GM19452 (cell line): ENCODE results near the gene SLC4A1.

Experiments used
- ATAC-seq: cut with Tn5 transposase; IDR thresholded peaks from one replicate; pipeline ENCODE4 v1.9.1; 2021; ENCODE audit not compliant: unreplicated experiment

Gene SLC4A1

GRCh38 chr17:44221862-44222111, 46.1 kb downstream of the SLC4A1 start:
- ATAC-seq = no peak

DNA sequence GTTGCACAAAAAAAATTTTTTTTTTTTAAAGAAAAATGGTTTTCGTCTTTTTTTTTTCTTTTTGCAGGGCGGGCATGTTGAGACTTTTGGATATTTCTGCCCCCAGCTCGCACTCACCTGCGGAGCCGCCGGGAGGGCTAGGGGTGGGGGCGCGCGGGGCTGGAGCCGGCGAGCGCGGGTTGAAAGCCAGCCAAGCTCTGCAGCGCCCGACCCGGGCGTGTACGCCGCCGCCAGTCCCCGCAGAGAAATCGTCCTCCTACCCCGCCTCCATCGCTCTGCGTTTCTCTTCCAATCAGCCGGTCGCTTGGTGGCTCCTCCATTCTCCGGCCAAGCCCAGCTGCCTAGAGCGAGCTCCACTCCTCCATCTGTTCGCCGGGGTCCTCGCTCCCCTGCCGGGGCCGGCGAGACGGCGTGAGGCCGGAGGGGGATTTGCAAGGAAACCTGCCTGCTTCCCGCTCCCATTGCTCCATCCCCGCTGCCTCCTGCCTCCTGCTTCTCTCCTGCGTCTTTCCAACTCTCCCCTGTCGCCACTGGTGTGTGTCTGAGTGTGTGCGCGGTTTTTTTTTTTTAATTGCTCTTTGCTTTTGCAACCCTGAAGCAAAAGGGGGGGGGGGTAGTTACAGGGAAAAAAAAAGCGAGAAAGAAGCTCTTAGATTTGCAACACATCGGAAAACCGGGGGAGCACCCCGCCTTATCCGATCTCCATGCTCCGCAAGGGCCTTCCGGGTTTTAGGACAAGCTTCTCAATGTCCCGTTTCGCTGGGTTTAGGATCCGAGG, 46.7 kb downstream of the SLC4A1 start:
- no peak for ATAC-seq

- no peak for ATAC-seq
Observed at GRCh38 chr17:44220213-44221083, 47.5 kb downstream of the SLC4A1 start.

DNA sequence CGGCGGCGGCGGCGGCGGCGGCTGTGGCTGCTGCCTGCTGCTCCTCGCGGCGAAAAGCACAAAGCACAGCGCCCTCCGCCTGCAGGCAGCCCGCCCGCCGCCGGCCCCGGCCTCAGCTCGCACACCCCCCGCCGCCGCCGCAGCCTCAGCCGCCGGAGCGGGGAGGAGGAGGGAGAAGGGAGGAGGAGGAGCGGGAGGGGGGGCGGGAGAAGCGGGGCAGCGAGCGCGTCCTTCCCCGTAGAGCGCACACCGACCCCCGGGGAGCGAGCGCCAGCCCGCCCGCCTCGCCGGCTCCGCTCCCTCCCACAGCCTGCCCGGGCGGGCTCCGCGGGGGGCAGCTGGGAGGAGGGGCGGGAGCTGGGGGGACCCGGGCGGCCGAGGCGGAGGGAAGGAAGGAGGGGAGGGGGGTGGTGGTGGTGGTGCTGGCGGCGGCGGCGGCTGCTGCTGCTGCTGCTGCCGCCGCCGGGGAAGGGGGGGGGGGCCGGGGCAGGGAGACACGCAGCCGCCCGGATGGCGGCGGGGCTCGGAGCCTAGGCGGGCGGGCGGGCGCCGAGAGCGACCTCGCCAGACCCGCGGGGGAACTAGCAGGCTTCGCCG, 48.2 kb downstream of the SLC4A1 start, which contains the start of gene UBTF:
UBTF (minus strand) TSS at position 60 of the 597 bp plus-strand sequence. CDS start 1,446 bp downstream, outside the sequence.
- peak; percentile 10 for ATAC-seq

- peak; percentile 47 for ATAC-seq
Observed at GRCh38 chr17:44219108-44219615, 48.8 kb downstream of the SLC4A1 start.

- ATAC-seq = peak; percentile 38
Observed at GRCh38 chr17:44218344-44219107, 49.4 kb downstream of the SLC4A1 start.

GRCh38 chr17:44217738-44218343, 50.1 kb downstream of the SLC4A1 start:
- no peak for ATAC-seq

DNA sequence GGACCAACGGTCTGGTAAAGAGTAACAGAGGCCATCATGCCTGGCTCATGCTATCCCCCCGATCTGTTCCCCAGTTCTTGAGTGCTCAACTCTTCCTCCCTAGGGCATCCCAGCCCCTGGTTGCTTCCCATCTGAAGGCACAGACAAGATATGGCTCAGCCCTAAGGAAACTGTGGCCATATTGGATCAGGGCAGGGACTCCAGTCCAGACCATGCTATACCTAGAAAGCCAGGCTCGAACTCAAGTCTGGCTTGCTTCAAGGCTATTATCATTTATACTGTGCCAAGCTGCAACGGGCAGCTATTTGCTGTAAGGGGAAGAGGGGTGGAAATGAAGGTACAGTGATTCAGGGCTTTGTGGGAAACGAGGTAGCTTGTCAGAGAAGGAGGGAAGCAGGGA, 51.2 kb downstream of the SLC4A1 start:
- no peak for ATAC-seq

DNA sequence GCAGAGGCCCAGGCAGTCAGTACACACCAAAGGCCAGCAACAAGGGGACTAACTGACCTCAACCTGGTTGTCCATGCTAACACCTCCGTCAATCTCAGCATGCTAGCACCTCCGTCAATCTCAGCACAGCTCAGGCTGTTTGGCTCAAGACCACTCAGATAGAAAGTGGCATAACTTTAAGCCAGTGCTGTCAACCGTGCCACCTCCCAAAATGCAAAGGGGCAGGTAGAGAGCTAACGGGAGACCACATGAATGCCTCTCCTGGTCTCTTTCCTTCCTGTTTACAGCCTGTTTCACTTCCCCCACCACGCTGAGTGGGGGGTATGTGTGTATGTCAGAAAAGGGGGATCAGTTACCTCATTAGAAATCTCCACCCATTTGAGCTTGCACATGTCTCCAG, 51.8 kb downstream of the SLC4A1 start:
- no peak for ATAC-seq

GRCh38 chr17:44214896-44215295, 53.0 kb downstream of the SLC4A1 start:
- ATAC-seq = no peak

DNA sequence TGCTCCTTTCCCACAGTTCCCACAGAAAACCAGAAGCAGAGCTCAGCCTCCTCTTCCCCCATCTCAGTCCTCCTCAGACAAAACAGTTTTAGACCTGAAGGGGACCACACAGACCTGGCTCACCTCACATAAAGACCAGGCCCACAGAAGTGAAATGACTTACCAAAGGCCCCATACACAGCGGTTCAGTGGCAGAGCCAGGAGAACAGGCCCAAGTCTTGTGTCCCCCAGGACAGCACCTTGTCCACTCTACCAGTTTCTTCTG, 53.8 kb downstream of the SLC4A1 start:
- no peak for ATAC-seq

DNA sequence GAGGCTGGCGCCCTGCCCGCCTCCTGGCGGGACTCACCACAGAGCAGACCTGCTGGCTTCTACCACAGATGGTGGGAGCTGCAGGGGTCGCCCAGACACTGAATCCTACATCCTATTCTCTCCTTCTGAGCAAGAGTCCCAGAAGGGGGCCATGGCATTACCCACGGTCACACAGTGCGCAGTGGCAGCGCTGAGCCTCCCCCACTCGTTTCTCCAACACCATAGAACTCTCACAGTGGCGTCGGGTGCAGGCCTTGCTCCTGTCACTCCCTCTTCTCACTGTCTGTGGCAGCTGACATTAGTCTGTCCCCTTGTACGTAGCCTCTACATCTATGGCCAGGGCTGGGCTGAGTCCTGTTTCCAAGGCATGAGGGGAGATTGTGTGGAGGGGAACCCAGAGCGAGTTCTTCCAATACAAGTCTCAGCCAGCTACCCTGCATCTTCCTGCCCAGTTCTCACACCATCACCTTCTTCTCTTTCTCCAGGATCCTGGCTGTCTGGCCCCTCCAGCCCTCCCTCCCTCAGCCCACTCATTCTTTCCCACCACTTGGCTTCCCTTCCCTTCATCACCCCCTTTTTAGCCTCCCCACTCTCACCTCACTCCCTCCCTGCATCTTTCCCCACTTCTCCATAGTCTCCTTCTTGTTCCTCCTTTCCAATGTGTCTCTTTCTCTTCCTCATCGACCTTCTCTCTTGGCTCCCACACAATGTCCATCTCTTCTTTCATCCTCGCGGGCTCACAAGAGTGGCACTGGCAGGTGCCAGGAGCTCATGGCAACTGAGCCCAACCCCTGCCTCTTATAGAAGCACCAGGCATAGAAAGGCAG, 54.3 kb downstream of the SLC4A1 start:
- ATAC-seq = no peak

- no peak for ATAC-seq
Observed at GRCh38 chr17:44212507-44213402, 55.2 kb downstream of the SLC4A1 start.

- ATAC-seq = no peak
Observed at GRCh38 chr17:44211281-44212265, 56.4 kb downstream of the SLC4A1 start.

DNA sequence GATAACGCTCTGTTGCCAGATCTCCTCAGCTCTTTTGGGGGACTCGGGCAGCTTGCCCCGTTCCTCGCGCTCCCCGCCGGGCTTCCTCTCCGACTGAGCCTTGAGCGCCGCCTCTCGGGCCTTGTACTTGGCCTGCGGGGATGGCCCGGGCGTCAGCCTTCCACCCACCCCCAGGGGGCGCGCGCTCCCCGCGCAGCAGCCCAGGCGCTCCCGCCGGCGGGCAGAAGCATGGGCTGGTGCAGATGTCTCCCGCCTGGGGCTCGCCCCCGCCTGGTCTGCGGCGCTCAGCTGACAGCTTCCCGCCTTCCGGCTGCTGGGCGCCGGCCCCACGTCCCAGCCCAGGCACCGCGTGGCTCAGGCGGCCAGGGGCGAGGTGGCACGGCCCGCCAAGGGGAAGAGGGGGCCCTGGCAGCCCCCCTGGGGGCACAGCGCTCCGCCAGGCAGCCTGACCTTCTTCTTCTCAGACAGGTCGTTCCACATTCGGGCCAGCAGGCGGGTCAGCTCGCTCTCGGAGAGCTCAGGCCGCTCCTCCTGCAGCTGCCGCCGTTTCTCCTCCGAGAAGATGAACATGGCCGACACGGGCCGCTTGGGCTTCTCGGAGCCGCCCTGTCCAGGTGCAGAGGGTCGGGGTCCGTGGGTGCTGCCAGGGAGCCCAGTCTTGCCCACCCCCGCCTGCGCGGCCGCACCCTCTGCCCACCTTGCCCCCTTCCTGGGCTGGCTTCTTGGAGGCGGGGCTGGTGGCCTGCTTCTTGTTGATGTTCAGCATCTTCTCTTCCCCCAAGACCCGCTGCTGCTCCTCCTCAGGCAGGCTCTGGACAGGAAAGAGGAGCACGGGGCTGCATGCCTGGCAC, 57.4 kb downstream of the SLC4A1 start:
- peak; percentile 85 for ATAC-seq

- ATAC-seq = no peak
Observed at GRCh38 chr17:44209786-44210341, 58.1 kb downstream of the SLC4A1 start.
